K562 (cell line): ENCODE data around the gene IDI2. TPM values are rescaled to one million over a fixed set of nuclear protein-coding genes. Genes with fewer than 3 reads are reported as not detected.

ENCODE experiments used
- ATAC-seq: fragments of 200-7000 bp; cut with Tn5 transposase; 3 replicates; pipeline ENCODE4 v1.9.1; 2020; ENCODE audit warnings: moderate library complexity
- BruUV-seq: library from RNA; stranded (reverse); fragments of 400-500 nt; replicated peaks from 2 replicates; lab custom pipeline; 2021; lab: Mats Ljungman, UMichigan
- CTCF ChIA-PET: fragments of 300-600 bp; formaldehyde crosslinking; extraction: SDS; loops from one replicate; lab custom pipeline; 2021; ENCODE audit warnings: low intra/inter-chr PET ratio; lab: Yijun Ruan, JAX
- POLR2A ChIA-PET: fragments of 300-600, 350-650 bp; sonication (Branson Sonifier 250); formaldehyde crosslinking; extraction: SDS; loops from one replicate; lab custom pipeline; 2021; ENCODE audit warnings: antibody characterized with exemption, inconsistent platforms; lab: Yijun Ruan, JAX
- DNase-seq, 4 experiments: peaks; one replicate each; pipeline versions ENCODE4 v3.0.0 to v3.0.0-alpha.2; 2011 to 2018; ENCODE audit warnings: low spot score in 3 of 4, mixed read lengths in 3 of 4; ENCODE audit errors: extremely low read depth in 1 of 4
- FAIRE-seq: peaks from 2 replicates; lab custom pipeline; 2011; peaks lifted over from hg19 to GRCh38; lab: Jason Lieb, UNC
- H2AFZ ChIP-seq: 2 replicates; pipeline ENCODE4 v1.6.0; 2011; ENCODE audit warnings: low read depth, low read length, control low read depth, inconsistent platforms
- H3K27ac ChIP-seq: fragments of 200-600 bp; 3 replicates; pipeline ENCODE4 v1.8.0; 2011; ENCODE audit warnings: low read depth, mild to moderate bottlenecking, control low read depth, inconsistent platforms, low read length, moderate library complexity, mixed read lengths; ENCODE audit errors: extremely low read depth
- H3K27me3 ChIP-seq, 2 experiments: fragments of 300-600 bp in 1 of 2; 2 replicates in 1 of 2; 3 replicates in 1 of 2; pipeline versions ENCODE4 v1.6.0 to v1.8.0; 2011; ENCODE audit warnings: inconsistent platforms in 2 of 2, low read length in 2 of 2, mild to moderate bottlenecking in 1 of 2, mixed read lengths in 1 of 2, moderate library complexity in 1 of 2; ENCODE audit not compliant: control insufficient read depth in 2 of 2, insufficient read depth in 2 of 2
- H3K36me3 ChIP-seq: fragments of 300-600 bp; 3 replicates; pipeline ENCODE4 v1.8.0; 2011; ENCODE audit warnings: mild to moderate bottlenecking, low read length, inconsistent platforms; ENCODE audit not compliant: control insufficient read depth, insufficient read depth
- H3K4me1 ChIP-seq, 2 experiments: fragments of 200-600 bp in 1 of 2; replicated peaks in 1 of 2; 2 replicates in 1 of 2; 3 replicates in 1 of 2; pipeline versions ENCODE4 v1.5.1 to v1.8.0; 2011; ENCODE audit warnings: inconsistent platforms in 2 of 2, low read length in 2 of 2, mild to moderate bottlenecking in 1 of 2, mixed read lengths in 1 of 2, moderate library complexity in 1 of 2; ENCODE audit not compliant: control insufficient read depth in 2 of 2, insufficient read depth in 2 of 2
- H3K4me2 ChIP-seq: 2 replicates; pipeline ENCODE4 v1.6.1; 2011; ENCODE audit warnings: low read length, control low read depth, inconsistent platforms, mixed read lengths; ENCODE audit not compliant: insufficient read depth
- H3K4me3 ChIP-seq: fragments of 200-600 bp; sonication (generic), shearing (Covaris generic); 2 replicates; pipeline ENCODE4 v1.5.1; 2016; ENCODE audit warnings: control low read depth, inconsistent platforms
- H3K79me2 ChIP-seq: fragments of 200-600 bp; 3 replicates; pipeline ENCODE4 v1.8.0; 2011; ENCODE audit warnings: low read length, inconsistent platforms; ENCODE audit not compliant: control insufficient read depth, insufficient read depth
- H3K9ac ChIP-seq, 2 experiments: 2 replicates each; pipeline versions ENCODE4 v1.6.0 to v1.6.1; 2011; ENCODE audit warnings: low read depth in 2 of 2, low read length in 2 of 2, control low read depth in 1 of 2, inconsistent platforms in 1 of 2, mild to moderate bottlenecking in 1 of 2, mixed read lengths in 1 of 2; ENCODE audit not compliant: insufficient read depth in 1 of 2
- H3K9me1 ChIP-seq: one replicate; pipeline ENCODE4 v1.6.0; 2011; ENCODE audit warnings: inconsistent platforms, mild to moderate bottlenecking, low read length, moderate library complexity; ENCODE audit not compliant: control insufficient read depth, insufficient read depth
- H3K9me3 ChIP-seq: replicated peaks from 2 replicates; pipeline ENCODE4 v1.5.1; 2011; ENCODE audit warnings: low read depth, low read length, inconsistent platforms; ENCODE audit not compliant: control insufficient read depth, insufficient read depth
- H4K20me1 ChIP-seq: replicated peaks from 2 replicates; pipeline ENCODE4 v1.6.1; 2011; ENCODE audit warnings: low read length, inconsistent platforms, mixed read lengths; ENCODE audit not compliant: control insufficient read depth, insufficient read depth
- CBFA2T3 ChIP-seq: fragments of 450-650 bp; IDR thresholded peaks from 2 replicates; pipeline ENCODE4 v1.6.1; 2017
- NFATC3 ChIP-seq: fragments of 450-650 bp; IDR thresholded peaks from 2 replicates; pipeline ENCODE4 v1.6.1; 2017; ENCODE audit warnings: mild to moderate bottlenecking
- PHF21A ChIP-seq: fragments of 450-650 bp; IDR thresholded peaks from 2 replicates; pipeline ENCODE4 v1.6.1; 2017; ENCODE audit warnings: low read depth, borderline replicate concordance
- POLR2A ChIP-seq: fragments of 450-650 bp; conservative IDR thresholded peaks from 2 replicates; pipeline ENCODE4 v1.6.1; 2016
- SAFB2 ChIP-seq: fragments of 200-400 bp; formaldehyde crosslinking; IDR thresholded peaks from 2 replicates; pipeline ENCODE4 v1.6.1; 2018; ENCODE audit warnings: borderline replicate concordance, low read length, low read depth, moderate library complexity; ENCODE audit not compliant: severe bottlenecking
- SMAD4 ChIP-seq: fragments of 250-450 bp; sonication (Bioruptor Pico); conservative IDR thresholded peaks from 2 replicates; pipeline ENCODE4 v1.8.0; 2021; ENCODE audit warnings: inconsistent platforms, mild to moderate bottlenecking, moderate library complexity
- SRSF9 ChIP-seq: fragments of 200-400 bp; formaldehyde crosslinking; IDR thresholded peaks from 2 replicates; pipeline ENCODE4 v1.6.1; 2017; ENCODE audit warnings: low read depth, low read length, borderline replicate concordance
- ZNF79 ChIP-seq: fragments of 250-450 bp; sonication (Bioruptor Pico); IDR thresholded peaks from 2 replicates; pipeline ENCODE4 v1.4.0; 2020; ENCODE audit warnings: low read depth, mild to moderate bottlenecking, moderate library complexity
- WGBS: fragments of 100-300 bp; shearing (Covaris generic); methylation state at CpG from one replicate; pipeline ENCODE4 v1.1.6; 2016; ENCODE audit warnings: low coverage, mixed read lengths; ENCODE audit not compliant: insufficient coverage; ENCODE audit errors: missing lambda C conversion rate; 5-methylcytosine and 5-hydroxymethylcytosine counted together
- in situ Hi-C: fragments of 300-500 bp; cut with MboI; formaldehyde crosslinking; loops from 4 replicates; pipeline ENCODE4 v1.15.0; 2018; ENCODE audit warnings: inconsistent platforms, mixed read lengths
- intact Hi-C: fragments of 100-400 bp; cut with micrococcal nuclease; formaldehyde crosslinking; loops from 2 replicates; pipeline ENCODE4 v1.14.2; 2022
- polyA plus RNA-seq, 8 experiments: library from polyadenylated mRNA; depleted of rRNA in 4 of 8; stranded (reverse) in 5 of 8; unstranded in 3 of 8; fragments of >200 nt; fragmentation: Nextera tagmentation in 2 of 8; fragmentation: Illumina TruSeq in 1 of 8; extraction: Ambion mirVana in 2 of 8; extraction: Trizol in 1 of 8; gene quantifications; 2 replicates each; pipeline versions ENCODE4 v1.2.1 to v1.2.3, GENCODE V29; 2011 to 2014; ENCODE audit warnings: inconsistent platforms in 1 of 8, missing spikeins in 1 of 8
- total RNA-seq, 7 experiments: library from RNA; depleted of rRNA in 6 of 7; stranded (reverse); fragments of >200 nt in 6 of 7; fragmentation: Illumina TruSeq in 2 of 7; extraction: Trizol in 2 of 7; gene quantifications; 2 replicates each; pipeline versions ENCODE4 v1.2.1 to v1.2.3, GENCODE V29; 2011 to 2021; ENCODE audit warnings: low replicate concordance in 1 of 7

The IDI2 gene
- total and polyA plus RNA-seq, 9 of the 15 experiments (the other 6 are each of a cell fraction or from before 2014, with no cell fraction given): not detected

- CTCF ChIA-PET: no interaction called here
- Histone ChIP-seq H3K79me2 (peaks cover 60% of the 10 kb centered on the region), H3K4me3 (peak overlapping the region; percentile 27; the same call in 1 of the 2 replicates), H3K9ac (no peak overlapping the region), H3K9me3 (no peaks in the 10 kb centered on the region), H3K27me3 (no peaks in the 10 kb centered on the region), H4K20me1 (peaks cover 35% of the 10 kb centered on the region), H3K36me3 (peaks cover 67% of the 10 kb centered on the region), H3K4me2 (peak overlapping the region; percentile 55), H3K4me1 (peaks cover 21 to 25% of the 10 kb centered on the region in 2 experiments), H3K27ac (no peak overlapping the region), H2AFZ (no peak overlapping the region), H3K9me1 (peaks cover 13% of the 10 kb centered on the region)
- in situ Hi-C loops (no loop called here), intact Hi-C loops (no loop called here)
- no peak for ATAC-seq
- no peak for DNase-seq
- FAIRE-seq: no peak
- BruUV-seq: no TSS peak
- WGBS: 53% methylated on average over 6 of the region's 6 CpGs
- no peak for TF ChIP-seq ZNF79 (CRISPR knock-in tag)
- TF ChIP-seq SAFB2: no peak
- TF ChIP-seq POLR2A: no peak
- POLR2A ChIA-PET: interaction anchor here (2.5 kb wide), 1 partner anchor 9 kb away, joined by 12 read pairs; no protein-coding TSS in a partner anchor
Observed at GRCh38 chr10:1045415-1045814, 19.8 kb upstream of the IDI2 start.

- Histone ChIP-seq H3K36me3 (peaks cover 72% of the 10 kb centered on the region), H3K4me1 (peaks cover 21 to 24% of the 10 kb centered on the region in 2 experiments), H3K27me3 (no peaks in the 10 kb centered on the region), H3K4me3 (no peak overlapping the region), H4K20me1 (peaks cover 35% of the 10 kb centered on the region), H3K4me2 (no peak overlapping the region), H3K9me3 (no peaks in the 10 kb centered on the region), H3K79me2 (peaks cover 55% of the 10 kb centered on the region), H2AFZ (no peak overlapping the region), H3K9me1 (peaks cover 13% of the 10 kb centered on the region), H3K9ac (no peak overlapping the region), H3K27ac (no peak overlapping the region)
- intact Hi-C loops: no loop called here
- in situ Hi-C loops: no loop called here
- TSS peak; percentile 13 for BruUV-seq
- ATAC-seq (no peak), DNase-seq (no peak), FAIRE-seq (no peak)
- CTCF ChIA-PET: no interaction called here
- WGBS: 58% methylated on average over 4 of the region's 4 CpGs
- TF ChIP-seq SRSF9 (no peak), NFATC3 (no peak), SMAD4 (CRISPR knock-in tag) (no peak), PHF21A (no peak), CBFA2T3 (0 out of 2 replicates have a peak, but pooled peaks have one; percentile 29)
- POLR2A ChIA-PET: interaction anchor here (2.5 kb wide), 1 partner anchor 9 kb away, joined by 12 read pairs; no protein-coding TSS in a partner anchor
Observed at GRCh38 chr10:1044964-1045363, 19.3 kb upstream of the IDI2 start.
